ENCODE data around the gene FHOD3.

Gene FHOD3

DNA sequence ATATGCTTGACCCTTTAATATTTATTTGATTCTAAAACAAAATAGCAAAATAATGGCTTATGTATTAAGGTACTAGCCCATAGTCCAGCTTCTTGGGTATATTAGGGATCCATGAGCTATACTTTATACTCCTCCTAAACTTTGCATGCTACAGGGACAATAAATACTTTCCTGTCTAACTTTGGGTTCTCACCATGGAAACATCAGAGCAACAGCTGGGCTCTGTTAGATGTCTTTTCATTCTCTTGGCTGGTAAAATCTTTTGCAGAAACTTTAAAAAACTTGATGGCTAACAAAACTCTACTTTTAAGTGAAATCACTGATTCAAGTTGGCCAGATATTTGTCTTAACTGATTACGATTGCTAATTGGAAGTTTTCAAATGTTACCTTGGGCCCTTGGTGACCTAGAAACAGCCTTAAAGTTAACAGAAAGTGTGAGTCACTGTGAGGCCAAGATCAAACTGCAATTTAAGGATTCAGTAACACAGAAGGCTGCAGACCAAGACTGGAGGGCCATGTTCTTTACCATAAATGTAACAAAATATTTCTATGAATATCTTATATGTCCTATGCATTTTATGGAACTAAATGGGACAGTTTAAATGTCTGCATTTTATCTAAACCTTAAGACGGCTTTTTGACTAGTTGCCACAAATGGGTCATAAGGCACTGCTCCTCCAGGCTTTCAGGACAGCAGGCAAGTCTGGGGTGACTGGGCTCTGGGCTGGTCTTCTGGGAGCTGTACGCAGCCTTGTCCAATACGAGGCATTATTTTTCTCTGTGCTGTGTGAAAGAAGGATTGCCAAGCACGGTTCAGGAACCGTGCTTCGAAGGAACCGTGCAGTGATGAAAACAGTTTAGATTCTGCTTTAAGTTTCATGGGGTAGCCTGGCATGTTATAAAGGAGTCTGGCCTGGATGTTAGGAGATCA lies 342.8 kb downstream of the FHOD3 start:
- DNase-seq = no peak

DNA sequence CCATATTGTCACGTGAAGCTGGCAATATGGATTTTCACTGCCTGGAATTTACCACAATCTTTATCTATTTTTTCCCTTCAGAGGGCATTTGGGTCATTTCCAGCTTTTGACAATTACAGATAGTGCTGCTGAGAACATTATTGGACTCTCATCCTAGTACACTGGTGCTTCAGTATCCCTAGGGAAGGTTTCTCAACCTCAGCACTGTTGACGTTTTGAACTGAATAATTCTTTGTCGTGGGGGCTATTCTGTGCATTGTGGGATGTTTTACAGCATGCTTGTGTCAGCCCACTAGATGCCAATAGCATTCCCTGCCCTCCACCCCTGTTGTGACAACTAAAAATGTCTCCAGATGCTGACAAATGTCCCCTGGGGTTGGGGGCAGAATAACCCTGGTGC lies 345.5 kb downstream of the FHOD3 start:
- DNase-seq = no peak

DNA sequence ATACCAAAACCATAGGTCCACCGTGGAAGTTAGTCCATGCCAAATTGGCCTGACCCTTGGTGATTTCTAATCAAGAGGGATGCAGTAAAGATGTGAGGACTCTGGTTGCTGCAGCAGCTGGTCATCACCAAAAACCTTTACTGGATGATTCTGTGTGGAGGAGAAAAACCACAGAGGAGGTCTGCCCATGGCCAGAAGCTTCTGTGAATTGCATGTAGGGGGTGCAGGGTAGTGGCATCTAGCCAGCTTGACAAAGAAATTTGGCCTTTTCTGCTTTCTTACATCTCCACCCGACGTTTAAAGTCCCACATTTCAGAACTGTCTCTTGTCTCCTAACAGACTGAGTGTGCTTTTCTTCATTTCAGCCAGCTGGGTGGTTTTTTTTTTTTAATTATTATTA lies 351.3 kb downstream of the FHOD3 start:
- no peak for DNase-seq

- no peak for DNase-seq
Measured at GRCh38 chr18:36649205-36649604, 351.7 kb downstream of the FHOD3 start.

GRCh38 chr18:36650266-36650665 lies 352.8 kb downstream of the FHOD3 start:
- no peak for DNase-seq

DNA sequence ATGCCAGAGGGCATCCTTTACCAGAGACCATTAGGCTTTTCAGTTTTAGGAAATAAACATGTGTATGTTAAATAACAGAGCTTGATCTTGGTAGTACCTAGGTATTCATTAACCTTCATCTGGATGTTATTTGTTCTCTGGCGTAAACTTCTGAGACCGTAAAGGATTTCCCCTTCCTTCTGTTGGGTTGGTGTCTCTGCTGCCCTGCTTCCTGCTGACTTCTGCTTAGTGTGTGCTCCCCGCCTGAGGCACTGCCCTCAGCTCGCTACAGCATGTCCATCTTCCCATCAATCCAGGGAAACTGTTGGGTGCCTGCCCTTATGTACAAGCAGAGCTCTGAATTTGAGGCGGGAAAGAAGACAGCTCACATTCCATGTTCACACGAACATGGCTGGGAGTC lies 353.4 kb downstream of the FHOD3 start:
- no peak for DNase-seq

GRCh38 chr18:36652503-36652902 lies 355.0 kb downstream of the FHOD3 start:
- no peak for DNase-seq

GRCh38 chr18:36653141-36653869 lies 355.8 kb downstream of the FHOD3 start:
- no peak for DNase-seq

DNA sequence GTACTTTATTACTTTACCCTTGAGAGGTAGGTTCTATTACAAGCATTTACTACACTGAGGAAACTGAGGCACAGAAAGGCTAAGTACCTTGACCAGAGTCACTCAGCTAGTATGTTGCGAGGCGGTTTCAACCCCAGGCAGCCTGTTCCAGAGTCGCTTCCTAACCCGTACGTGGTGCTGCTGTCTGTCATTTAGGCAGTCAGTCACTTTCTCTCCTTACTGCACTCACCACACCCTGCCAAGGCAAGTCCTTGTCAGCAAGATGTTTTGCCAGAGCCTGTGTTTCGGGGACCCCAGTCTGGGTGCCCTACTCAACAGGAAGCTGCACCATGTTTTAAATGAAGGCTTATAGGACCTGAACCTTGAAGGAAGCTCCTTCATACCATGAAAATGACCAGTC lies 356.4 kb downstream of the FHOD3 start:
- DNase-seq = no peak

GRCh38 chr18:36655074-36655473 lies 357.6 kb downstream of the FHOD3 start:
- DNase-seq = no peak

- no peak for DNase-seq
Measured at GRCh38 chr18:36655930-36656329, 358.4 kb downstream of the FHOD3 start.

DNA sequence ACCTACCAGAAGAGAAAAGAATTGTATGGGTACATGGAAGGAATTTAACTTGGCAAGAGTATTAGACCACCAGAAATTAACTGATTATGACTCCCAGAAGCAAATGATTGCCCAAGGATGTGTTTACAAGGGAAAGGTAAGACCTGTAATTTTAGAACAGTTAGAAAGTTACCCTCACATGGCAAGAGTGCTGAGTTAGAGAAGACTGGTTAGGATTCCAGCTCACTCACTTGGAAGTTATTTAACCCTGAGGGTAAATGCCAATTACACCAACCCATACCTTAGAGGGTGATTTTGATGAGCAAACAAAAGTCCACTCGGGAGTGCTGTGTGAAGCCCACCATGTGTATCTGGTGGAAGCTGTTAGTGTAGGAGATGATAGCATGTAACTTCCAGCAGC lies 361.1 kb downstream of the FHOD3 start:
- no peak for DNase-seq

- DNase-seq = no peak
Measured at GRCh38 chr18:36660311-36660710, 362.8 kb downstream of the FHOD3 start.

GRCh38 chr18:36661999-36662398 lies 364.5 kb downstream of the FHOD3 start:
- no peak for DNase-seq

DNA sequence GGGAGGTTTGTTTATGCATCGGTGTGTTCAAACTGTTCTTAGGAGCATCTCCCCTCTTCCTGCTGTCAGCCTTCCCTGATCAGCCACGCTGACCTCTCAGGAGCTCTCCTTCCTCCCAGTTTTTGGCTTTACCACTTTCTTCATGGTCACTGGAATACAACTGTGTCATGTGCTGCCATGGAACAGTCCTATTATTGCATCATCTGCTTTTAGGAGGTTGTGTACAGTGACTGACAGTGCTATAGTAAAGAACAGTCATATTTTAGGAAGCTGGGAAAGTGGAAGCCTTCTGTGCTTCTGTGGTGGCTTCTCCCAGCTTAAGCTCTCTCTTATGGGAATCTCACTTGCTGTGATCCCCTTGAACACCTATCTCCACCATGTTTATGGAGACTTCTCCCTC lies 365.8 kb downstream of the FHOD3 start:
- DNase-seq = no peak

DNA sequence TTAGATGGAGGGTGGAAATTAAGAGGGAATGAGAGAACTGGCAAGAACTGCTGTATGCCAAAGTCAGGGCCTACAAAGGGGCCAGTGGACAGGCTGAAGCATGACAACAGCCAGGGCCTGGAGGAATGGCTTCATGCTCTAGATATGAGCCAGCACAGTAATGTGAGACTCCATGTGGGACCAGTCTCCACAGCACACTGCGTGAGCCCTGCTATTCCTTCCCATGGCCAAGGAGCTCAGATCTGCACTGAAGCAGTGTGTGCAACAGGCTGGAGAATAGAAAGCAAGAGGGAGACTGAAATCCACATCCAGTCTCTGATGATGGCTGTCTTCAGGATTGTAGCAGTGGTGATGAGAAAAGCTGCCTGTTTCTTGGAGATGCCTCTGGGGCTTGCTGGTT lies 368.4 kb downstream of the FHOD3 start:
- DNase-seq = no peak

- no peak for DNase-seq
Measured at GRCh38 chr18:36667811-36668210, 370.3 kb downstream of the FHOD3 start.

DNA sequence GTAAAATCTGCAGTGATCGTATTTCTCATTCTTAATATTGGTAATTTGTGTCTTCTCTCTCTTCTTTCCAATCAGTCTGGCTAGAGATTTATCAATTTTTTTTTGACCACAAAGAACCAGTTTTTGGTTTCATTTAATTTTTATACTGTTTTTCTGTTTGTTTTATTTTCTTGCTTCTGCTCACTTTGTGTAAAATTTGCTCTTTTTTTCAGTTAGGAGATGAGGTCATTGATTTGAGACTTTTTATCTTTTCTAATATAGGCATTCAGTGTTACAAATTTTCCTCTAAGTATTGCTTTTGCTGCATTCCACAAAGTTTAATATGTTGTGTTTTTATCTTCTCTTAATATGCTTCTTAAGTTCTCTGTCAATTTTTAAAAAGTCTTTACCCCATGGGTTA lies 370.8 kb downstream of the FHOD3 start:
- no peak for DNase-seq

- no peak for DNase-seq
Measured at GRCh38 chr18:36672437-36673344, 375.2 kb downstream of the FHOD3 start.

DNA sequence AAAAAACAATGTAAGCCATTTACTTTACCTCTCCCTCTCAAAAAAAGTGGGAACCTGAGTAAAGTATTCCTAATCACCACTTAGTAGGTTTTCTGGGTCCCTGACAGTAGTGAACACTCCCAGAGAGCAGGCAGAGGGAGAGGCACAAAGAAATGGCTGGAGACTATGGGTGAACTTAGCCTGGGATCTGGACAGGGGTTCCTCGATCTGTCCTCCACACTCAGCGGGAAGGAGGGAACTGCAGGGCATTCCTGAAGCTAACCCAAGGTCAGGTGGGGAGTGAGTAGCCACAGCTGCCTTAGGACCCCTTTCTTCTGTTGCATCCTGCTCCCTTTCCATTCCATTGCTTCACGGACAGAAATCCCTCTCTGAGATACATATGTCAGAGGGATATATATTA lies 375.9 kb downstream of the FHOD3 start:
- no peak for DNase-seq

GRCh38 chr18:36675076-36675475 lies 377.6 kb downstream of the FHOD3 start:
- no peak for DNase-seq

DNA sequence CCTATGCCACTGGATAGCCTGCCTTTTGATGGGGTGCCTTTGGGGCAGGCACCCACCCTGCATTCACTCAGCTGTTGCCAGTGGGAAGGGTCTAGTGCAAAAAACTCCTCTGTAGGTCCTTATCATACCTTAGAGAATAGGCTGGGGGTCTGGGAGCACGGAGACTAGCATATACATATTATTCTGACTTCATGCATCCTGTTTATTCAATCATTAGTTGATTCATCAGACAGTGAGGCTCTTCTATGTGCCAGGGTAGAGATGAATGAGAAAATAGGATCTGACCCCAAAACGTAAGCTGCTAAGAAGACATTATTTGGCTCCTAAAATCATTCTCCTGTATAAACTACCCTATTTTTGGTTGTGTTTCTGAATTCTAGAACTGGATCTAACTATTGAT lies 378.0 kb downstream of the FHOD3 start:
- DNase-seq = no peak

GRCh38 chr18:36676629-36677028 lies 379.1 kb downstream of the FHOD3 start:
- DNase-seq = no peak

Measured in midbrain (tissue), 1 donor.